NCI-H128 (cell line): ENCODE measurements around the gene PAXX.

ENCODE experiments used
- DNase-seq: peaks from one replicate; lab custom pipeline; 2025; ENCODE audit not compliant: unreplicated experiment; lab: John Stamatoyannopoulos, UW

The PAXX gene

DNA sequence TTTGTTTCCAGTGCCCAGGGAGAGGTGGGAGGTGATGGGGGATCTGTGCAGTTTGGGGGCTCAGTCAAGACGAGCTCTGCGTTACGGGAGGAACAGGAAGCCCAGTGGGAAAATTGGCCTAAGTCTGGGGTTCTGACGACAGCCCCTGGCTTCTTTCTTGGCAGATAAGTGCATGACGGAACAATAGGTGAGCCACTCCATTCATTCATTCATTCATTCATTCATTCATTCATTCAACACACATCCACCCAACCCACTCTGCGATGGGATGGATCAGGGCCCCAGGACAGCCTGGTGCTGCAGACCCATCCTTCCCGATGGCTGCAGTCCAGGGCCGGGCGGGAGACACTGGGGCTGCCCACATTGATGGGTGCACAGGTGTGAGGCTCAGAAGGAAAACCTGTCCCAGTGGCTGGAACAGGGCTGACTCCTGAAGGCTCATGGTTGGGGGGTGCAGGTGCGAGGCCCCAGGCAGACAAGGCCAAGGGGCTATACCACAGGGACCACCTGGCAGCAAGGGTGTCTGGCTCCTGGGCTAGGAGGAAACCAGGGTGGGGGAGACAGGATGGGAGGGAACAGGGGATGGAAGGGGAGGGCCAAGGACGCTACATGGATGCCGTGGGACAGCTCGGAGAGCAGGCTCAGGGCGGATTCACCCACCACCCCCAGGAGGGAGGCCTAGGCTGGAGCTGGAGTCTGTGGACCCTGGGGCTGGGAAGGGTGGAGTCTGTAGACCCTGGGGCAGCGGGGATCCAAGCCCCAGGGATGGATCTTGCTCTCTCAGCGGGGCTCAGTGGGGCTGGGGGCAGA, 11.3 kb upstream of the PAXX start:
- no peak for DNase-seq

GRCh38 chr9:136981588-136982231, 10.5 kb upstream of the PAXX start:
- no peak for DNase-seq

GRCh38 chr9:136982232-136983051, 9.8 kb upstream of the PAXX start, which contains the start of gene LCNL1:
Gene LCNL1 (plus strand): TSS chr9:136982993. CDS start chr9:136983587, 594 bp downstream.
- DNase-seq, result no peak

- DNase-seq, result no peak
These were observed 9.1 kb upstream of the PAXX start for GRCh38 chr9:136983167-136983566.

- no peak for DNase-seq
These were observed 8.4 kb upstream of the PAXX start for GRCh38 chr9:136983656-136984314.

- no peak for DNase-seq
These were observed 7.7 kb upstream of the PAXX start for GRCh38 chr9:136984464-136985026.

DNA sequence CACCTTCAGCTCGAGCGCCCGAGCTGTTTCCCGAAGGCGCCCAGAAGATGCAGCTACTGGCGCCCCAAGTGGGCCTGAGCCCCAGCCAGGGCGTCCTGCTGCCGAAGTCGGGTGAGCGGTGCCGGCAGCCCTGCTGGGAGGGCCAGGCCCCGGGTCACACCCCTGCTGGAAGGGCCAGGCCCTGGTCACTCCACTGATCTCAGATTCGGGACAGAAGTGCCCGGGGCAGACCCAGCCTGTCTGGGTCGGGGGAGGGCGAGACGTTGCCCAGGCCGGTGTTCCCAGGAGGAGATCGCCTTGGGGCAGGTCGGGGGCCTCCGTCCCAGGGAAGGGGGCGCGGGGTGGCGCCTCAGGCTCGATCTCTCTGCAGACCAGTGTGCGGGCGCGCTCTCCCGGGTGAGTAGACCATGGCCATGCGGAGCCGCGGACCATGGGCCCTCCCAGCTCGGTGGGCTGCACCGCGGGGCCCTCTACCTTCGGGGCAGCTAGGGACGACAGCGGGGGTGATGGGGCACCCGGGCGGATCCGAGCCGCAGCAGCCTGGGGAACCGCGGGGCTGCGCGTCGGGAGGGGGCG, 7.1 kb upstream of the PAXX start:
- no peak for DNase-seq

GRCh38 chr9:136985853-136986252, 6.4 kb upstream of the PAXX start:
- no peak for DNase-seq

GRCh38 chr9:136988872-136989271, 3.4 kb upstream of the PAXX start:
- DNase-seq, result no peak

DNA sequence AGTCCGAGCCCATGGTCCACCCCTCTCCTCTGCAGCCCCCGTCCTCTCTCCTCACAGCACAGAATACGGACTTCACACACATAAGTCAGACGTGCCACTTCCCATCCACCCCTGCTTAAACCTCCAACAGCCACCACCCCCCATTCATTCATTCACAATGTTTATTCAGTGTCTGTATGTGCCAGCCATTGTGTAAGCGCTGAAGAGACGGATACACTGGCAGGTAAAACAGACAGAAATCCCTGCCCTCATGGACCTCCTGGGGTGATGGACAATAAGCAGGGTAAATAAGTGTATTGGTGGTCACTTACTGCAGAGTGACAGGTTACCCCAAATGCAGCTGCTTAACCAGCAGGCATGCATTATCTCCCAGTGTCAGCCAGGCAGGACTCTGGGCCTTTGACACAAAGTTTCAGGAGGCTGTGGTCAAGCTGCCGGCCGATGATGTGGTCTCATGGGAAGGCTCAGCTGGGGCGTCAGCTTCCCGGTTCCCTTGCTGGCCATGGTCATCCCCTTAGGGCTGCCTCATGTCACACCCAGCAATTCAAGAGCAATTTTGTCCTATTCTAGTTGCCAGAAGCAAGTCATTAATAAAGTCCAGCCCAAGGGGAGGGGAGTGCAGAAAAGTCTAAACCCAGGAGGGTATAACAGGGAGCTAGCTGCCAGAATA, 1.8 kb upstream of the PAXX start:
- no peak for DNase-seq

DNA sequence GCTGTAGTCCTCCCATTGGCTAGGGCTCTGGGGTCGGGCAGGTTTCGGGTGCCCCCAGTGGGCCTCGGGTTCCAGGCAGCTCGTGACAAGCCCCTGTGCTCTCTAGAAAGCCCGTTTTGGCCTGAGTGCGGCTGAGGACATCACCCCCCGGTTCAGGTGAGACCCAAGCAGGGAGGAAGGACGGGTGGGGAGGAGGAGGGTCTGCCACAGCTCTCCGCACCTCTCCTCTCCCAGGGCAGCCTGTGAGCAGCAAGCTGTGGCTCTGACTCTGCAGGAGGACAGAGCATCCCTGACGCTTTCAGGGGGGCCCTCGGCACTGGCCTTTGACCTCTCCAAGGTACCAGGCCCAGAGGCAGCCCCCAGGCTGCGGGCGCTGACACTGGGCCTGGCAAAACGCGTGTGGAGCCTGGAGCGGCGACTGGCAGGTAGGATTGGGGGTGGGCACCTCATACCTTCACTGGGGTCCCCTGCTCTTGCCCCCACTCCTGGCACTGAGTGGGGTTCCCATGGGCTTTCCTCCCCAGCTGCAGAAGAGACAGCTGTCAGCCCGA, 672 bp downstream of the PAXX start:
- DNase-seq, result no peak

- DNase-seq, result no peak
These were observed 2.1 kb downstream of the PAXX start for GRCh38 chr9:136994180-136994887.

- no peak for DNase-seq
These were observed 2.6 kb downstream of the PAXX start for GRCh38 chr9:136994888-136995230.

DNA sequence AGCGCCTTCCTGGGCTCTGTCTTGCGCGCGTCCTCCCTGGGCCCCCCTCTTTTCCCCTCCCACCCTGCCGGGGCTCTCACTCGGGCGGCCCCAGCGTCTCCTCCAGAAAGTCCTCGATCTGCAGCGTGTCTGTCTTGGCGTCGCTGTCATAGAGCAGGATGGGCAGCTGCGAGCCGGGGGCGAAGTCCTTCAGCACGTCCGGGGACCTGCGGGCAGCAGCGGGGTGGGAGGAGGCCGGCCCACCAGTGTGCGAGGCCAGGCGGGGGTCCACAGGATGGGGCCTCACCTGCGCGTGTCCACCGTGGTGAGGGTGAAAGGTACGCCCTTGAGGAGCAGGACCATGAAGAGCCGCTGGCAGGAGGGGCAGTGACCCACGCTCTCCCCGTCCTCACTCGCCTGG, 3.1 kb downstream of the PAXX start:
- no peak for DNase-seq

- DNase-seq, result no peak
These were observed 3.6 kb downstream of the PAXX start for GRCh38 chr9:136995772-136996311.

- DNase-seq, result no peak
These were observed 4.4 kb downstream of the PAXX start, which contains the start of gene CLIC3 for GRCh38 chr9:136996361-136997292. Gene CLIC3 (minus strand): TSS chr9:136996568. CDS start chr9:136996543, 25 bp downstream.

DNA sequence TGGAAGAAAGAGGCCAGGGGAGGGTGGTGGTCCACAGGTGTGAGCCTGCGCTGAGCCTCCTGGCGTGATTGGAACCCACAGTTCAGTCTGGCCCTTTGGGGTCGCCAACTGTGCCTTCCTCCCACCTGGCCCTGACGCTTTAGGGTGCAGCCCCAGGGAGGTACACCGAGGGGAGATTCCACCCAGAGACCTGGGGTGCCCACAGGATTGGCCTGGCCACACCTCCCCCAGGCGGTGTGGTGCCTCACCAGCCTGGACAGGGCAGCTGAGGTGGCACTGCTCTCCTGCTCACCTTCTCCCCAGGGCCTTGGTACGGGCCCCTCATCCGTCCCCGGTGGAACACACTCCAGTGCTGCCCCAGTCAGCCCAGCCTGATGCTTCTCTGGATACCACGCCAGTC, 5.1 kb downstream of the PAXX start:
- DNase-seq, result no peak

- DNase-seq, result no peak
These were observed 5.6 kb downstream of the PAXX start for GRCh38 chr9:136997830-136998234.
